Stimulated activated CD8-positive, alpha-beta memory T cell treated with anti-CD3 and anti-CD28 coated beads, Interleukin-12 subunit alpha, Interleukin-12 subunit beta, amount 100 ng/mL, for 24 hours (primary cell): Measurements from ENCODE around the gene PTCD2.
"Not testable (repeated sequence)": the region's sequence is repeated elsewhere in the genome, so short reads cannot be mapped to it uniquely, and the experiment has no call there.

Experiments
- DNase-seq: peaks from one replicate; pipeline ENCODE4 v3.0.0-alpha.2; 2020; ENCODE audit errors: extremely low read depth

Gene PTCD2

DNA sequence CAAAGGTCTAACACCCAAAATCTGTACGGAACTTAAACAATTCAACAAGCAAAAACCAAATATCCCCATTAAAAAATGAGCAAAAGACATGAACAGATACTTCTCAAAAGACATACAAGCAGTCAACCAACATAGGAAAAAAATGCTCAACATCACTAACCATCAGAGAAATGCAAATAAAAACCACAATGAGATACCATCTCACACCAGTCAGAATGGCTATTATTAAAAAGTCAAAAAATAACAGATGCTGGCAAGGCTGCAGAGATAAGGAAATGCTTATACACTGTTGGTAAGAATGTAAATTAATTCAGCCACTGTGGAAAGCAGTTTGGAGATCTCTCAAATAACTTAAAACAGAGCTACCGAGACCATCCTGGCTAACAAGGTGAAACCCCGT lies 22.0 kb upstream of the PTCD2 start:
- DNase-seq: not testable (repeated sequence)

DNA sequence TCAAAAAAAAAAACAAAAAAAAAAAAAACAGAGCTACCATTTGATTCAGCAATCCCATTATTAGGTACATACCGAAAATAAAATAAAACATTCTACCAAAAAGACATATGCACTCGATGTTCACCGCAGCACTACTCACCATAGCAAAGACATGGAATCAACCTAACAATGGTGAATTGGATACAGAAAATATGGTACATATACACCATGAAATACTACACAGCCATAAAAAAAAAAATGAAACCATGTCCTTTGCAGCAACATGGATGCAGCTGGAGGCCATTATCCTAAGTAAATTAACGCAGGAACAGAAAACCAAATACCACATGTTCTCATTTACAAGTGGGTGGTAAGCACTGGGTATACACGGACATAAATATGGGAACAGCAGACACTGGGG lies 21.5 kb upstream of the PTCD2 start:
- no peak for DNase-seq

DNA sequence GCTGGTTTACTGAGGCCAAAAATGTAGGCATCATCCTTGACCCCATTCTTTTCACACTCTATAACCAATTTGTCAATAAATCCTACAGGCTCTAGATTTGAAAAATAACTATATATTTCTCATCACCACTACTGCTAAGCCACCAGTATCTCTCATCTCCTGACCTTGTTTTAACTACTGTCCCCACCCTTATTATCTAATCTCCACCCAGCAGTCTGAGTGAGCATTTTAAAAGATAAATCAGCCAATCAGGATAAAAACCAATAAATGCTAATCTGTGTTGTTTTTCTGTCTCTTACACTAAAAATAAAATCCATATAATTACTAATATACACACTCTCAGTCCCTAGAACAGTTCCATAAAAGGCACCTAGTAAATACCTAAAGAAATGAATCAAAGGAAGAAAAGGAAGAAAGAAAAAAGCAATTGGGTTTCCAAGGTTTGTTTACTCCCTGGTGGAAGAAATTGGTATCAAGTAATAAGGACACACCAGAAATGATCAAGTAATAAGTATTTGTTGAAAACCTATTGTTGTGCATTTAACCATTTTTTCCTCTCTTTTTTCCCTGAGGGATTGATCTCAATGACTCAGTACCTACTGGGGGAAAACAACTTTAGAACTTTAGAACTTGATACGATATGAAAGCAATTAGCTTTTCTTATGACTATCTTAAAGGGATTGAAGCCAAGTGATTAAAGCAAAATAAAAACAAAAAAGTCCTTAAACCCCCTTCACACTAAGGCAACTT lies 19.4 kb upstream of the PTCD2 start:
- no peak for DNase-seq

DNA sequence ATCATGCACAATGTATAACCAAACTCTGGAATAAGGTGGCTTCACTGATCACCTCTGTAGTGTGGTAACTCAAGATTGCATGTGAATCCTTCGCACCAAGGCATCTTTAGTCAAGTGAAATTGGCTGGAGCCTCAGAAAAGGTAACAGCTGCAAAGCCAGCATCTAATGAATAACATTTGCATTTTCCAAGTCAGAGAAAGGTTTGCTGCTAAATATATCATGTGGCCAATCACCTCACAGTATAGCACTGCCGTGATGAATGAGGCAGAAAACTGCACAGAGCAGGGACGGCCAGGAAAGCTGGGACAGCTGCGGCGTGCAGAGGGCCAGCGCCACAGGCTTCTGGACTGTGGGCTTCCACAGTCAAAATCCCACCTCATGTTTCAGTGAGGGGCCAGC lies 18.6 kb upstream of the PTCD2 start:
- DNase-seq: no peak

DNA sequence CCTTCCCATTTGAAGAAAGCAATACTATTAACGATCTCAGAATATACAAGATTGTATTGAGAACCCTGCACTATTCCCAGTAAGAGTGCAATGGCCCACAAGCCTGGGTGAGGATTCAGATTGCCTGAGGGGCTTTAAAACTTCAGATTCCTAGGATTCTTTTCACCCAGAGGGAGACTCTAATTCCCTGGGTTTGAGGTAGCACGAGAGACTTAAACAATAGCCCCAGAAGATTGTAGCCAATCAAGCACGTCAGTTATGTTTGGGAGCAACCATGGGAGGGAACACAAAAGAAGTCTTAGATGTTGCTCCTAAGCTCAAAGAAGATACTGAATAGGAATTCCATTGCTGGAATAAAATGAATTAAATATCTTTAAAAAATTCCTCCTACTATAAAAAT lies 18.0 kb upstream of the PTCD2 start:
- no peak for DNase-seq

GRCh38 chr5:72305194-72306142 lies 14.7 kb upstream of the PTCD2 start:
- no peak for DNase-seq

DNA sequence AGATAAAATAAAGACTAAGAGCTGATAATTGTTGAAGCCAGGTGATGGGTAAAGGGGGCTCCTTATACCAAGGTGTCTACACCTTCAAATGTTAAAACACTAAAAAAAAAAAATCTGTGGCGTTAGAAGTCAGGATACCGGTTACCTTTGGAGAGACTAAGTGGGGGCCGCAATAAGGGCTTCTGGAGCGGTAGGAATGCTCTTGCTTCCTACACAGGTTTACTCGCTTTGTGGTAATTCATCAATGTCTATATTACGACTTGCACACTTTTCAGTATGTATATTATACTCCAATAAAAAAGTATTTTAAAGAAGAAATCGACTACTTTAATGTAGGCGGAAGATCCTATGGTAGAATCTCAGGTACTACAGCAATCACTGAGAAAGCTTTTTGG lies 12.6 kb upstream of the PTCD2 start:
- DNase-seq: no peak

- DNase-seq: peak; percentile 92
Measured at GRCh38 chr5:72307968-72308852, 12.0 kb upstream of the PTCD2 start.

GRCh38 chr5:72308853-72309191 lies 11.4 kb upstream of the PTCD2 start:
- DNase-seq: no peak

DNA sequence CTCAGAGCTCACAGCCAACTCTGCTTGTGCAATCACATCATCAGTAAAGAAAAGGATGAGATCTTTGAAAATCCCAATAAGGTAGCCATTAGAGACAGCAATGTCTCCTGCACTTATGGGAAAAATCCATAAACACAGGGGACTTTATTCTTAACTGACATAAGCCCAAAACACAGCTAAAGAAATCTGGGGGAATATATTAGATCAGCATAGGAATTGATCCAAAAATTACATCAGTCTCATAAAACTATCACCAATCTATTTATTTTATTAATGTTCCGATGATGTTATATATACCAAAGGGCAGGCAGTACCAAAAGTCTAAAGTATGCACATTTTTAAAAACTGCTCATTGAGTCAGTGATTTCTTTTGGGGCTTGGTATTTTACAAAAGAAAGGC lies 7.0 kb upstream of the PTCD2 start:
- no peak for DNase-seq

DNA sequence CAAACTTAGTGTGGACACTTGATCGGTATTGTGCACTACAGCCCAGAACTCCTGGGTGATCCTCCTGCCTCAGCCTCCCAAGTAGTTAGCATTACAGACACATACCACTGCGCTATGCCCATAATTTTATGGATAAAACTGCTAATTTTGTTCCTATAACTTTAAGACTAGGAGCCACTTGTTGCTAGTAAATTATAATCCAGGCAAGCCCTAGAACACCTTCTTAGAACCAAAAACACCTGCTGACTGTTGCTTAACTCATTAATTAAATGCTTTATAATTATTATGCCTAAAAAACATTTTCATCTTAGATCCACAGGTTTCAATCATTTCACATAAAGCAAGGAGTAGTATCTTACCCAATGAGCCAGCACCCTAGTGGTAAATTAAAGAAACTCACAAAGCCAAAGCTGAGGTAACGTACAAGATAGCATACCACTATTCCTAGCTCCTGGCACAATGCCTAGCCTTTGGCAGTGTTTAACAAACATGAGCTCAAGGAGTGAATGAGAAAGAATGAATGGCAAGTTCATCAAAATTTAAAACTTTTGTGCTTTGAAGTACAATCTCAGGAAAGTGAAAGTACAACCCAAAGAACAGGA lies 5.5 kb upstream of the PTCD2 start:
- DNase-seq: no peak

GRCh38 chr5:72319435-72319975 lies 668 bp upstream of the PTCD2 start:
- DNase-seq: not testable (repeated sequence)

- DNase-seq: no peak
Measured at GRCh38 chr5:72324189-72324825, 4.1 kb downstream of the PTCD2 start.

- DNase-seq: no peak
Measured at GRCh38 chr5:72325566-72326305, 5.6 kb downstream of the PTCD2 start.

GRCh38 chr5:72326306-72326649 lies 6.1 kb downstream of the PTCD2 start:
- DNase-seq: no peak

DNA sequence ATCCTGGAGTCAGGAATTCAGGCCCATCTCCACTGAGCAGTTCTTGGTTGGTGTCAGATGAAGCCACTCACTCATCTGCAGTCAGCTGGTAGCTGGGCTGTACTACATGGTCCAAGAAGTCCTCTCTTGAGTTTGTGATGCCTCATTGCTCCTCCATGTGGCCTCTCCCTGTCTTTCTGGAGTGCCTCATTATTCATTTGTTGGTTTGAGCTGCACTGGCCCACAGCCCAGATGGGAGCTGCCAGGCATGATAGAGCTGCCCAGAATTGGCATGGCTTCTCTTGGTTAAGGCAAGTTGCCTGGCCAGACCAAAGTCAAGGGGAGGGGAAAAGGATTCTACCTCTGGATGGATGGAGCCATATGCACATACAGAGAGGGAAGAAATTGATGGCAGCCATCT lies 8.0 kb downstream of the PTCD2 start:
- DNase-seq: no peak

DNA sequence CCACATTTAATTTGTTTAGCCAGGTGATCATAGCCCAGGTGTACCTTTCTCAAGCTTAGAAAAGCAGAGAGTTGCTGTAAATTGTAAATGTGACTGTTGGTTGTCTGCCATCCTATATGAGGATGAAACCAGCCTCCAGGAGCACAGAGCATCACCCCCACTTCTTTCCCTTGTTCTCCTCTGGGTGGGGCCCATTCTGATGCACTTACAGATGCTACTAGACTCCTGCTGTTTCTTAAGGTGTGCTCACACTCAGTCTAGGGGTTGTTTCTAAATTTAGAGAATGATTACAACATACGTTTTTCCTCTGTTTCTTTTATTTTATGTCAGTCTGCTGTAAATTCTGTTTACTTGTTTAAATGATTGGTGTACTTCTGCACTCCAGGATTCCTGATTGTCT lies 10.5 kb downstream of the PTCD2 start:
- no peak for DNase-seq

DNA sequence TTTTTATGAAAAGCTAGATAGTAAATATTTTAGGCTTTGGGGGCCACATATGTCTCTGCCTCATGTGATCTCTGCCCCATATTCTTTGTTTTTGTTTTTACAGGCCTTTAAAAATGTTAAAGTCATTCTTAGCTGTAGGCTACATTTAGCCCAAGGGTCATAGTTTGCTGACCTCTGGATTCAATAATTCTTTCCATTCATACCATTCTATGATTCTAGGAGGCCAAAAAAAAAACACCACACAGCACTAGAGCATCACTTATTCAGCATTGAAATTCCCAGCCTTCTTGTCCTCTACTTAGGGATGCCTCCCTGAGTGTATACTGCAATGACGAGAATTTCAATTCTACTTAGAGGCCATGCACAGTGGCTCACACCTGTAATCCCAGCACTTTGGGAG lies 17.0 kb downstream of the PTCD2 start:
- DNase-seq: no peak

DNA sequence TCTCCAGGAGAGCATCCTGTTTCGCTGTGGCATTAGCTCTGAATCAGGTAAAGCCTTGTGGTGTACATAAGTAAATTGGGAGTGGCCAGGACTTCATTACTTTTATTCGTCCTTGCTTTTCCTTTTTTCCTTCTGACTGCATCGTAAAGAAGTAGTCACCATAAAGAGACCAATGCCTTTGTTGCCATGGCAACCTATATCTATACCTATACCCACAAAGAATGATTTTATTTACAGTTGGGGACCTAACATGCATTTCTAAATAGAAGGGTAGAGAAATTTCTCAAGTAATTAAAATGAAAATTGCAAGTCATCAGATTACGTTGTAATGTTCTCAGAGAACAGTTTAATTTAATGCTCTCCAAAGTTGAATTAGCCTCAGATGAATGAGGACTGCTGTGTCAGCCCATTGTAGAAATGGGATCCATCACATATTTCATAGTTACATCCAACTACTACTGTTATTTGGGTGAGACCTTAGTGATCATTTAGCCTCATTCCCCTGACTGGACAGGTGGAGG lies 18.6 kb downstream of the PTCD2 start:
- no peak for DNase-seq

DNA sequence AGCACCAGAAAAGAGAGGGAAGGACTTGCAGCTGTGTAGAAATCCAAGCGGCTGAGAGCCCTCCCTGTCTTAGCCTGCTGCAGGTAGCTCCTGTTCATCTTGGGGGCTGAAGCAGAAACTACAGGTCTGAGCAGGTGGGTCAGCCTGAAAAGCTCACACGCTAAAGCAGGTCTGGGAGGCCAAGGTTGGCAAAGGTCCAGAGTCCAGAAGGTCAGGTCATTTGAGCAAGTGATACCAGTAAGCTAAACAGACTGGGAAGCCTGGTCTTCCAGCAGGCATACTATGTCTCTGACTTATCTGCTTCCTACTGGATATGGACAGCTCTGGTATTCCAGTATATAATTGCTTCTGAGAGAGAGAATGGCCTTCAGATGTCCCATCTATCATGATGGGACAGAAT lies 26.2 kb downstream of the PTCD2 start:
- no peak for DNase-seq
